Measurements from ENCODE around the gene GIT2.
"Not testable (repeated sequence)": the region's sequence is repeated elsewhere in the genome, so short reads cannot be mapped to it uniquely, and the experiment has no call there.

The GIT2 gene

GRCh38 chr12:109987615-109988014, 8.6 kb downstream of the GIT2 start:
- DNase-seq (ENCODE audit: low read depth), result peak; percentile 90
- no peak overlapping the region for H3K4me3 ChIP-seq (ENCODE audit: control insufficient read depth, low read depth, low read length)
- TF ChIP-seq, protein P1, sequence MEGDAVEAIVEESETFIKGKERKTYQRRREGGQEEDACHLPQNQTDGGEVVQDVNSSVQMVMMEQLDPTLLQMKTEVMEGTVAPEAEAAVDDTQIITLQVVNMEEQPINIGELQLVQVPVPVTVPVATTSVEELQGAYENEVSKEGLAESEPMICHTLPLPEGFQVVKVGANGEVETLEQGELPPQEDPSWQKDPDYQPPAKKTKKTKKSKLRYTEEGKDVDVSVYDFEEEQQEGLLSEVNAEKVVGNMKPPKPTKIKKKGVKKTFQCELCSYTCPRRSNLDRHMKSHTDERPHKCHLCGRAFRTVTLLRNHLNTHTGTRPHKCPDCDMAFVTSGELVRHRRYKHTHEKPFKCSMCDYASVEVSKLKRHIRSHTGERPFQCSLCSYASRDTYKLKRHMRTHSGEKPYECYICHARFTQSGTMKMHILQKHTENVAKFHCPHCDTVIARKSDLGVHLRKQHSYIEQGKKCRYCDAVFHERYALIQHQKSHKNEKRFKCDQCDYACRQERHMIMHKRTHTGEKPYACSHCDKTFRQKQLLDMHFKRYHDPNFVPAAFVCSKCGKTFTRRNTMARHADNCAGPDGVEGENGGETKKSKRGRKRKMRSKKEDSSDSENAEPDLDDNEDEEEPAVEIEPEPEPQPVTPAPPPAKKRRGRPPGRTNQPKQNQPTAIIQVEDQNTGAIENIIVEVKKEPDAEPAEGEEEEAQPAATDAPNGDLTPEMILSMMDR (IDR thresholded peaks at IDR 0.05; ENCODE audit: control insufficient read depth, insufficient read depth, low read depth, low read length, missing control alignments), result no peak

DNA sequence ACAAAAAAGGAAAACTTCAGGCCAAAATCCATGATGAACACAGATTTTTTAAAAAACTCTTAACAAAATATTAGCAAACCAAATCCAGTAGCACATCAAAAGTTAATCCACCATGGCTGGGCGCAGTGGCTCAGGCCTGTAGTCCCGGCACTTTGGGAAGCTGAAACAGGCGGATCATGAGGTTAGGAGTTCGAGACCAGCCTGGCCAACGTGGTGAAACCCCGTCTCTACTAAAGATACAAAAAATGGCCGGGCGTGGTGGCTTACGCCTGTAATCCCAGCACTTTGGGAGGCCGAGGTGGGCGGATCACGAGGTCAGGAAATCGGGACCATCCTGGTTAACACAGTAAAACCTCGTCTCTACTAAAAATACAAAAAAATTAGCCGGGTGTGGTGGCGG, 9.9 kb downstream of the GIT2 start:
- DNase-seq (ENCODE audit: low read depth); H3K4me3 ChIP-seq (ENCODE audit: control insufficient read depth, low read depth, low read length): not testable (repeated sequence)

GRCh38 chr12:109983432-109984142, 12.6 kb downstream of the GIT2 start:
- no peak for DNase-seq (ENCODE audit: low read depth)
- TF ChIP-seq, protein P1 (IDR thresholded peaks at IDR 0.05; ENCODE audit: control insufficient read depth, insufficient read depth, low read depth, low read length, missing control alignments), result no peak
- H3K4me3 ChIP-seq (ENCODE audit: control insufficient read depth, low read depth, low read length), result no peak overlapping the region

DNA sequence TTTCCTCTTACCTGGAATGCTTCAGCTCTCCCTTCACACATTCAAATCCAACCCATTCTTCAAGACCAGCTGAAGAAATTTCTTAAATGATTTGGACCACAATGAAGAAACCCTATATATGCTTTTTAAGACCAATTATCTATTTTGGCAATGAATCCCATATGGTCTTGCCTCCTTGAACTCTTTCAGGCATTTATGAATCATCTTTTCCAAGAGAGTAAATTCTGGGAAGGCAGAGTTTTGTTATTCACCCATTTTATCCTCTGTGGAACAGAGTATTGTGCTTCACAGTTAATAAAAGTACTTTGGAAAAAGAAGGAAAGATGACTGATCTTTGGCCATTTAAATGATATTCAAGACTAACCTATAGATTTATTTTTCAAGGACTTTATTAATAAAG, 14.0 kb downstream of the GIT2 start:
- DNase-seq (ENCODE audit: low read depth), result peak; percentile 75
- TF ChIP-seq, protein P1 (IDR thresholded peaks at IDR 0.05; ENCODE audit: control insufficient read depth, insufficient read depth, low read depth, low read length, missing control alignments), result no peak
- no peak overlapping the region for H3K4me3 ChIP-seq (ENCODE audit: control insufficient read depth, low read depth, low read length)

DNA sequence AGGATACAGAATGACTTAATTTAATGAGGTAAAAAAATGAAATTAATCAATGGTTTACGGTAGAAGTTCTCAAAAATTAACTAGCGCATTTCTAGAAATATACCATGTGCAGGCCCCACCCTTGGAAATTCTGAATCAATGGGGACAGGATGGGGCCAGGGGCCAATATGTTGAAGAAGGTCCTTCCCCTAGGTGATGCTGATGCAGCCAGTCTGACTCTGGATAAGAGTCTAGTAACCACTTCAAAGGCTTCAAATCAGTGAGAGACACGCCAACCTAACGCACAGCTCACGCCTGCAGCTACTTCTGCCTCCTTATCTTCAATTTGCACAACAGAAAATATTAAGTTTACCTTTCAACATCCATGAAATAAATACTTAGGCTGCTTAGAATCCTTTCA, 14.9 kb downstream of the GIT2 start:
- TF ChIP-seq, protein P1 (IDR thresholded peaks at IDR 0.05; ENCODE audit: control insufficient read depth, insufficient read depth, low read depth, low read length, missing control alignments), result no peak
- DNase-seq (ENCODE audit: low read depth), result no peak
- H3K4me3 ChIP-seq (ENCODE audit: control insufficient read depth, low read depth, low read length), result no peak overlapping the region

- no peak for DNase-seq (ENCODE audit: low read depth)
- TF ChIP-seq, protein P1 (IDR thresholded peaks at IDR 0.05; ENCODE audit: control insufficient read depth, insufficient read depth, low read depth, low read length, missing control alignments), result no peak
- H3K4me3 ChIP-seq (ENCODE audit: control insufficient read depth, low read depth, low read length), result no peak overlapping the region
These were observed 23.3 kb downstream of the GIT2 start for GRCh38 chr12:109972821-109973220.

GRCh38 chr12:109968801-109969200, 27.4 kb downstream of the GIT2 start:
- TF ChIP-seq, protein P1 (IDR thresholded peaks at IDR 0.05; ENCODE audit: control insufficient read depth, insufficient read depth, low read depth, low read length, missing control alignments), result no peak
- H3K4me3 ChIP-seq (ENCODE audit: control insufficient read depth, low read depth, low read length), result no peak overlapping the region
- no peak for DNase-seq (ENCODE audit: low read depth)

Data from AG09309 (cell line).